ENCODE data around the gene JAKMIP1. TPM values are rescaled to one million over a fixed set of nuclear protein-coding genes. Genes with fewer than 3 reads are reported as not detected.

Gene JAKMIP1
- polyA plus RNA-seq, 3 donors: 0.08 TPM; not detected in 2

- intact Hi-C loops (cut with micrococcal nuclease): no loop called here
Observed at GRCh38 chr4:6183740-6184139, 16.6 kb downstream of the JAKMIP1 start.

GRCh38 chr4:6182376-6183280 lies 17.7 kb downstream of the JAKMIP1 start:
- Mint-ChIP-seq H3K9me3 (peaks cover 2 to 32% (median 10%) of the 10 kb centered on the region in 7 donors), H3K27ac (no peak overlapping the region), H3K4me1 (no peaks in the 10 kb centered on the region), H3K36me3 (no peaks in the 10 kb centered on the region), H3K27me3 (ENCODE audit: low read depth in 3 of 3) (peaks cover 3 to 8% (median 5%) of the 10 kb centered on the region in 3 donors), H3K4me3 (no peak overlapping the region)
- Histone ChIP-seq H3K4me1 (ENCODE audit: control insufficient read depth in 1 of 2, insufficient read depth in 2 of 2, low read length in 2 of 2) (no peaks in the 10 kb centered on the region), H3K4me3 (replicated peaks in 1 of 3; ENCODE audit: low read depth in 2 of 3, low read length in 3 of 3) (no peak overlapping the region), H3K9me3 (replicated peaks in 1 of 2; ENCODE audit: control insufficient read depth in 1 of 2, insufficient read depth in 1 of 2, low read length in 2 of 2) (peaks cover 0 to 11% of the 10 kb centered on the region in 2 donors), H3K36me3 (replicated peaks in 1 of 2; ENCODE audit: control insufficient read depth in 1 of 2, insufficient read depth in 2 of 2, low read length in 2 of 2) (no peaks in the 10 kb centered on the region), H3K27ac (ENCODE audit: low read depth in 1 of 2, low read length in 2 of 2) (no peak overlapping the region), H3K79me2 (ENCODE audit: insufficient read depth, low read length) (no peaks in the 10 kb centered on the region), H4K20me1 (ENCODE audit: insufficient read depth, low read length) (no peaks in the 10 kb centered on the region), H3K9ac (ENCODE audit: insufficient read depth, low read length, poor library complexity, severe bottlenecking) (no peak overlapping the region), H3K4me2 (replicated peaks; ENCODE audit: extremely low read depth, low read length, poor library complexity, severe bottlenecking) (no peak overlapping the region), H2AFZ (ENCODE audit: insufficient read depth, low read depth, low read length, poor library complexity, severe bottlenecking) (no peak overlapping the region), H3K27me3 (ENCODE audit: control insufficient read depth in 2 of 2, insufficient read depth in 2 of 2, low read length in 2 of 2) (no peaks in the 10 kb centered on the region)
- 76% methylated on average over 7 of the region's 12 CpGs for WGBS (ENCODE audit: insufficient coverage)
- intact Hi-C loops (cut with micrococcal nuclease): no loop called here
- no peak for DNase-seq
- TF ChIP-seq CTCF (IDR thresholded peaks at IDR 0.05): no peak

More at GRCh38 chr4:6183740-6184139, 16.6 kb downstream of the JAKMIP1 start:
- Mint-ChIP-seq H3K27ac (no peak overlapping the region), H3K36me3 (no peaks in the 10 kb centered on the region), H3K27me3 (ENCODE audit: low read depth in 3 of 3) (peaks cover 5 to 11% (median 6%) of the 10 kb centered on the region in 3 donors), H3K4me3 (no peak overlapping the region), H3K4me1 (no peaks in the 10 kb centered on the region), H3K9me3 (peaks cover 0 to 25% (median 9%) of the 10 kb centered on the region in 7 donors)
- H3K36me3 ChIP-seq (replicated peaks in 1 of 2; ENCODE audit: control insufficient read depth in 1 of 2, insufficient read depth in 2 of 2, low read length in 2 of 2): no peaks in the 10 kb centered on the region
- no peaks in the 10 kb centered on the region for H3K79me2 ChIP-seq (ENCODE audit: insufficient read depth, low read length)
- no peak overlapping the region for H2AFZ ChIP-seq (ENCODE audit: insufficient read depth, low read depth, low read length, poor library complexity, severe bottlenecking)
- no peak overlapping the region for H3K27ac ChIP-seq (ENCODE audit: low read depth in 1 of 2, low read length in 2 of 2)
- H3K27me3 ChIP-seq (ENCODE audit: control insufficient read depth in 2 of 2, insufficient read depth in 2 of 2, low read length in 2 of 2): no peaks in the 10 kb centered on the region
- peaks cover 0 to 7% of the 10 kb centered on the region in 2 donors for H3K9me3 ChIP-seq (replicated peaks in 1 of 2; ENCODE audit: control insufficient read depth in 1 of 2, insufficient read depth in 1 of 2, low read length in 2 of 2)
- H4K20me1 ChIP-seq (ENCODE audit: insufficient read depth, low read length): no peaks in the 10 kb centered on the region
- H3K9ac ChIP-seq (ENCODE audit: insufficient read depth, low read length, poor library complexity, severe bottlenecking): no peak overlapping the region
- TF ChIP-seq CTCF (IDR thresholded peaks at IDR 0.05): no peak
- WGBS (ENCODE audit: insufficient coverage): 77% methylated on average over 3 of the region's 4 CpGs
- H3K4me1 ChIP-seq (ENCODE audit: control insufficient read depth in 1 of 2, insufficient read depth in 2 of 2, low read length in 2 of 2): no peaks in the 10 kb centered on the region
- no peak overlapping the region for H3K4me2 ChIP-seq (replicated peaks; ENCODE audit: extremely low read depth, low read length, poor library complexity, severe bottlenecking)
- no peak for DNase-seq
- no peak overlapping the region for H3K4me3 ChIP-seq (replicated peaks in 1 of 3; ENCODE audit: low read depth in 2 of 3, low read length in 3 of 3)

All from CD14-positive monocyte (primary cell).